Sigmoid colon (tissue), 7 donors: ENCODE data around the gene ADH1C. TPM values are rescaled to one million over a fixed set of nuclear protein-coding genes. Genes with fewer than 3 reads are reported as not detected.
"Not testable (repeated sequence)": the region's sequence is repeated elsewhere in the genome, so short reads cannot be mapped to it uniquely, and the experiment has no call there.

Source experiments
- DNase-seq: peaks from one replicate; pipeline ENCODE4 v3.0.0-alpha.2; 2019
- H3K27ac ChIP-seq, 4 donors: fragments of 200-600 bp; sonication (generic); one replicate each; pipeline ENCODE4 v1.5.1; 2016 to 2019; ENCODE audit warnings: mild to moderate bottlenecking in 1 of 4
- H3K27me3 ChIP-seq, 3 donors: fragments of 200-600 bp; sonication (generic); one replicate each; pipeline ENCODE4 v1.5.1; 2019; ENCODE audit warnings: mild to moderate bottlenecking in 1 of 3
- H3K36me3 ChIP-seq, 4 donors: fragments of 200-600 bp; sonication (generic); one replicate each; pipeline ENCODE4 v1.5.1; 2016 to 2019
- H3K4me1 ChIP-seq, 4 donors: fragments of 200-600 bp; sonication (generic); one replicate each; pipeline ENCODE4 v1.5.1; 2017 to 2019
- H3K4me3 ChIP-seq, 4 donors: fragments of 200-600 bp; sonication (generic); one replicate each; pipeline ENCODE4 v1.5.1; 2017 to 2019; ENCODE audit warnings: mild to moderate bottlenecking in 2 of 4, moderate library complexity in 1 of 4
- H3K9me3 ChIP-seq, 4 donors: fragments of 200-600 bp in 3 of 4; sonication (generic) in 3 of 4; one replicate each; pipeline versions ENCODE4 v1.5.1 to v1.6.1; 2013 to 2019
- CTCF ChIP-seq, 4 experiments: fragments of 450-650 bp in 3 of 4; fragments of 200-600 bp in 1 of 4; IDR thresholded peaks; one replicate each; pipeline ENCODE4 v1.5.1; 2016 to 2019; ENCODE audit warnings: antibody characterized with exemption in 4 of 4, mild to moderate bottlenecking in 3 of 4, moderate library complexity in 2 of 4
- EP300 ChIP-seq, 4 donors: sonication (generic); formaldehyde crosslinking; IDR thresholded peaks; one replicate each; pipeline ENCODE4 v1.6.1; 2017; ENCODE audit warnings: antibody characterized with exemption in 4 of 4
- POLR2A ChIP-seq, 2 donors: fragments of 450-650 bp; IDR thresholded peaks; one replicate each; pipeline ENCODE4 v1.6.1; 2016; ENCODE audit warnings: antibody characterized with exemption in 2 of 2, mild to moderate bottlenecking in 2 of 2, moderate library complexity in 2 of 2
- POLR2AphosphoS5 ChIP-seq, 4 donors: sonication (generic); formaldehyde crosslinking; IDR thresholded peaks; one replicate each; pipeline ENCODE4 v1.6.1; 2017; ENCODE audit warnings: antibody characterized with exemption in 4 of 4
- WGBS, 2 donors: extraction: QIAGEN DNeasy Blood & Tissue Kit; methylation state at CpG; one replicate each; pipeline ENCODE4 v1.1.7; 2013; 5-methylcytosine and 5-hydroxymethylcytosine counted together
- intact Hi-C: fragments of 100-400 bp; cut with DNase I; formaldehyde crosslinking; loops from one replicate; pipeline ENCODE4 v1.15.1; 2023
- polyA plus RNA-seq, 3 donors: library from polyadenylated mRNA; stranded (reverse); fragments of 200-250 nt; gene quantifications; one replicate each; pipeline ENCODE4 v1.2.3, GENCODE V29; 2013
- total RNA-seq, 4 donors: library from RNA; depleted of rRNA; stranded (reverse); fragments of >200 nt; gene quantifications; one replicate each; pipeline ENCODE4 v1.1.0, GENCODE V29; 2016
- donor health status: healthy with polysubstance abuse.
- donor health status: Bipolar disorder and iron deficiency.
- donor health status: healthy.

ADH1C gene
- total and polyA plus RNA-seq, 7 donors = 2.6 to 311 (median 25.3) TPM

- peak; percentile 94 for DNase-seq
- Histone ChIP-seq H3K4me3 (no peak overlapping the region), H3K4me1 (peaks cover 0 to 33% (median 24%) of the 10 kb centered on the region in 4 donors), H3K36me3 (no peaks in the 10 kb centered on the region), H3K27me3 (no peaks in the 10 kb centered on the region), H3K27ac (peak overlapping the region; percentile 78 to 86 (median 81)), H3K9me3 (no peaks in the 10 kb centered on the region)
- intact Hi-C loops = loop anchor here (1.0 to 5.0 kb wide), 2 partner anchors 24 to 57 kb away; no protein-coding TSS in a partner anchor
- 45 to 68% methylated on average over 3 of the region's 3 CpGs for WGBS, 2 donors
- no peak for TF ChIP-seq POLR2A (IDR thresholded peaks at IDR 0.05)
- TF ChIP-seq EP300 (IDR thresholded peaks at IDR 0.05) = peak; percentile 83 to 95 (median 86)
- TF ChIP-seq CTCF (IDR thresholded peaks at IDR 0.05) = no peak
- peak; percentile 81 to 92 (median 90) for TF ChIP-seq POLR2AphosphoS5 (IDR thresholded peaks at IDR 0.05)
Observed at GRCh38 chr4:99324979-99325378, 27.6 kb downstream of the ADH1C start.

- Histone ChIP-seq H3K4me1 (peaks cover 0 to 33% (median 24%) of the 10 kb centered on the region in 4 donors), H3K36me3 (no peaks in the 10 kb centered on the region), H3K9me3 (no peaks in the 10 kb centered on the region), H3K27ac (peak overlapping the region; percentile 78 to 86 (median 81)), H3K27me3 (no peaks in the 10 kb centered on the region), H3K4me3 (no peak overlapping the region)
- 66 to 89% methylated on average over 1 of the region's 1 CpG for WGBS, 2 donors
- intact Hi-C loops = loop anchor here (1.0 kb wide), 1 partner anchor 23 kb away; no protein-coding TSS in a partner anchor
- no peak for TF ChIP-seq POLR2AphosphoS5 (IDR thresholded peaks at IDR 0.05)
- no peak for TF ChIP-seq POLR2A (IDR thresholded peaks at IDR 0.05)
- no peak for TF ChIP-seq EP300 (IDR thresholded peaks at IDR 0.05)
- no peak for TF ChIP-seq CTCF (IDR thresholded peaks at IDR 0.05)
- DNase-seq = no peak
Observed at GRCh38 chr4:99324361-99324760, 28.2 kb downstream of the ADH1C start.

GRCh38 chr4:99323756-99324155, 28.8 kb downstream of the ADH1C start:
- 86 to 98% methylated on average over 1 of the region's 1 CpG for WGBS, 2 donors
- peak; percentile 74 to 79 (median 78) for TF ChIP-seq POLR2AphosphoS5 (IDR thresholded peaks at IDR 0.05)
- TF ChIP-seq POLR2A (IDR thresholded peaks at IDR 0.05) = no peak
- TF ChIP-seq CTCF (IDR thresholded peaks at IDR 0.05) = no peak
- TF ChIP-seq EP300 (IDR thresholded peaks at IDR 0.05) = peak in 3 of 4 donors; percentile 2 to 71 (median 28)
- no peaks in the 10 kb centered on the region for H3K9me3 ChIP-seq
- H3K4me1 ChIP-seq = peaks cover 0 to 33% (median 24%) of the 10 kb centered on the region in 4 donors
- H3K4me3 ChIP-seq = no peak overlapping the region
- H3K36me3 ChIP-seq = no peaks in the 10 kb centered on the region
- DNase-seq = peak; percentile 81
- intact Hi-C loops = loop anchor here (1.0 kb wide), 1 partner anchor 22 kb away; no protein-coding TSS in a partner anchor
- H3K27ac ChIP-seq = peak overlapping the region; percentile 78 to 86 (median 81)
- H3K27me3 ChIP-seq = no peaks in the 10 kb centered on the region

GRCh38 chr4:99321241-99322191, 31.0 kb downstream of the ADH1C start, which contains the start of gene ADH1B:
ADH1B (minus strand) TSS chr4:99321401; CDS start chr4:99321331, 70 bp downstream.
- no peak for DNase-seq
- H3K4me1 ChIP-seq = peaks cover 0 to 33% (median 24%) of the 10 kb centered on the region in 4 donors
- H3K4me3 ChIP-seq = peak within 1 kb of the TSS; percentile 22 to 35 (median 28)
- H3K27ac ChIP-seq = peak within 1 kb of the TSS; percentile 49 to 86 (median 80)
- WGBS, 2 donors = 39 to 56% methylated on average over 8 of the region's 8 CpGs
- no peaks in the 10 kb centered on the region for H3K27me3 ChIP-seq
- no peaks in the 10 kb centered on the region for H3K9me3 ChIP-seq
- intact Hi-C loops = no loop called here
- H3K36me3 ChIP-seq = no peaks in the 10 kb centered on the region
- TF ChIP-seq EP300 (IDR thresholded peaks at IDR 0.05) (no peak), POLR2A (IDR thresholded peaks at IDR 0.05) (peak in 1 of 2 donors; percentile 32), POLR2AphosphoS5 (IDR thresholded peaks at IDR 0.05) (peak in 3 of 4 donors; percentile 38 to 76 (median 69)), CTCF (IDR thresholded peaks at IDR 0.05) (no peak)

GRCh38 chr4:99317811-99318210, 34.7 kb downstream of the ADH1C start:
- 91 to 93% methylated on average over 8 of the region's 8 CpGs for WGBS, 2 donors
- Histone ChIP-seq H3K4me3 (peak overlapping the region; percentile 7 to 35 (median 22)), H3K27ac (peak overlapping the region; percentile 4 to 48 (median 28))
- H3K4me1 ChIP-seq, H3K9me3 ChIP-seq, DNase-seq, H3K36me3 ChIP-seq, intact Hi-C loops, H3K27me3 ChIP-seq: not testable (repeated sequence)
